CD4-positive, alpha-beta T cell treated with Interleukin-17A for 4 hours (primary cell): ENCODE results near the gene GMPR2.

ENCODE experiments used
- DNase-seq: peaks from one replicate; pipeline ENCODE4 v3.0.0-alpha.2; 2020; ENCODE audit warnings: mixed read lengths

The GMPR2 gene

GRCh38 chr14:24270537-24271133, 37.9 kb downstream of the GMPR2 start:
- no peak for DNase-seq

GRCh38 chr14:24271134-24271833, 38.6 kb downstream of the GMPR2 start, which contains the start of gene RABGGTA:
RABGGTA (minus strand) TSS chr14:24271597; CDS start chr14:24271115, 482 bp downstream.
- DNase-seq, result peak; percentile 94

DNA sequence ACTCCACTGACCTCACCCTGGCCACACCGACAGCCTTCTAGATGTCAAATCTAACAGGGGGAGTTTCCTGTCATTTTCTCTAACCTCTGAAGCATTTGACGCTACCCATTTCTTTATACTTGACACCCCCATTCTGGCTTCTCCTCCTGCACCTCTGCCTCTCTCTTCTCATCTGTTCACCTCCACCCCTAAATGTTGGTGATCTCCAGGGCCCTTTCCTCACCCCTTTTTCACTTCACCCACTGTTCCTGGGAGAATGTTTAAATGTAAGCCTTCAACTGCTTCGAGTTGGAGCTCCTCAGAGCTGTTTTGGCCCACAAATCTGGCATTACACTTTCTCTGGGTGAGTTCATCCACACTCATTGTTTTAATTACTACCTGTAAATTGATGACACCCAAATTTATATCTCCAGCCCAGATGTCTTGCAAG, 39.1 kb downstream of the GMPR2 start:
- DNase-seq, result no peak

- DNase-seq, result no peak
Measured at GRCh38 chr14:24272467-24272866, 39.7 kb downstream of the GMPR2 start.

- DNase-seq, result no peak
Measured at GRCh38 chr14:24273422-24273998, 40.8 kb downstream of the GMPR2 start.

GRCh38 chr14:24274101-24274543, 41.4 kb downstream of the GMPR2 start:
- peak; percentile 49 for DNase-seq

- no peak for DNase-seq
Measured at GRCh38 chr14:24277071-24277470, 44.3 kb downstream of the GMPR2 start.

GRCh38 chr14:24277606-24278321, 45.0 kb downstream of the GMPR2 start:
- no peak for DNase-seq

- DNase-seq, result no peak
Measured at GRCh38 chr14:24278424-24278823, 45.7 kb downstream of the GMPR2 start.

GRCh38 chr14:24279301-24280186, 46.8 kb downstream of the GMPR2 start:
- DNase-seq, result peak; percentile 53

DNA sequence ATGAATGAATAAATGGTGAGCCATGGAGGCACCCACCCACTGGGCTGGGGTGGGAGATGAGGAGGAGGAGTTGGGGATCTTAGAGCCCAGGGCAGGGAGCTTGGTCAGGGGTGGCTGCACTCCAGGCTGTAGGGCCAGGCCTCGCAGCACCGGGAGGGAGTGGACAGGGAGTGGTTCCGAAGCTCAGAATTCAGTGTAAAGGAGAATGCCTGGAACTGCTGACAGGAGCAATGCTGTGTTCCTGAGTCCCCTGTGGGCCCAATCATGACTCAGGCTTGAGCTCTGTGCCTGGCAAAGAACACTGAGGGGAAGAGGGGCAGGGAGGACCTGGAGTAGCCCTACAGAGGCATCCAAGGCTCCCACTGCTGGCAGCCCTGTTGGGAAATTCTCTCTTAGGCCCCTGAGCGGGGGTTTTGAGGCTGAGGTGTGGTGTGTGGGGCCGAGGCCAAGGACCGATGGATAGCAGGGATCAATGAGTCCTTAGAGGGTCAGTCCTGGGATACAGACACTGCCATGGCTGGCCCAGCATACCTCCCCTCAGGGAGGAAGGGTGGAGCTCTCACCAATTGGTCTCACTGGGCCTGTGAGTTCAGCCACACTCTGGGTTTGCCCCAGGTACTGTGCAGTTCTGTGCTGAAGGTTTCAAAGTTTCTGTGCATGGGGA, 48.2 kb downstream of the GMPR2 start:
- no peak for DNase-seq

- no peak for DNase-seq
Measured at GRCh38 chr14:24281636-24282035, 48.9 kb downstream of the GMPR2 start.

GRCh38 chr14:24282736-24283135, 50.0 kb downstream of the GMPR2 start:
- no peak for DNase-seq

DNA sequence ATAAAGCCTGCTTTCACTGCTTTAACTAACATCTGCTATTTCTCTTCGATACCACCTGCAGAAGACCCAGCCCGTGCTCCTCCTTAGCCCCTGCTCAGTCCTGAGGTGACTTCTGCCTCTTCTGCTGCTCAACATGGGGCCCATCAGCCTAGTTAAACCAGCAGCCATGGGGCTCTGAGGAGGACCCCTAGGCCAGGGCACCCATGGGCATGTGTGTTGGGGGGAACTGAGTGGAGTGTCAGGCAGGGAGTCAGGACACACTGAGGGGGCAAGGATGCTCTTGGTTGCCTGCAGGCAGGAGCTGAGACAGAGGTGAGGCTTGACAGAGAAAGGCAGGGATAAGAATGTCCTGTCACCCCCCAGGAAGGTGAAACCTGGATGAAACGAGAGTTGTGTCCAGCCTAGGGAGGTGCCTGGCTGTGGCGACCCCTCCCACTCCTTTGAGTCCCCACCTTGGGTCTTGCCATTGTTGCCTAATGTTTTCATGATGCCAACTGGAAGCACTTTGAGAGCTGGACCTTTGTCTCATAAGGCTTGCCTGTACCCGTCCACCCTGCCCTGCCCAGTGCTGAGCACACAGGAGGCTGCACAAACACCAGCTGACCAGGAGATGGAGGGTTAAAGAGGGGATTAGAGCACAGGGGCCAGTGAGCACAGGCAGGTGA, 51.2 kb downstream of the GMPR2 start:
- no peak for DNase-seq

DNA sequence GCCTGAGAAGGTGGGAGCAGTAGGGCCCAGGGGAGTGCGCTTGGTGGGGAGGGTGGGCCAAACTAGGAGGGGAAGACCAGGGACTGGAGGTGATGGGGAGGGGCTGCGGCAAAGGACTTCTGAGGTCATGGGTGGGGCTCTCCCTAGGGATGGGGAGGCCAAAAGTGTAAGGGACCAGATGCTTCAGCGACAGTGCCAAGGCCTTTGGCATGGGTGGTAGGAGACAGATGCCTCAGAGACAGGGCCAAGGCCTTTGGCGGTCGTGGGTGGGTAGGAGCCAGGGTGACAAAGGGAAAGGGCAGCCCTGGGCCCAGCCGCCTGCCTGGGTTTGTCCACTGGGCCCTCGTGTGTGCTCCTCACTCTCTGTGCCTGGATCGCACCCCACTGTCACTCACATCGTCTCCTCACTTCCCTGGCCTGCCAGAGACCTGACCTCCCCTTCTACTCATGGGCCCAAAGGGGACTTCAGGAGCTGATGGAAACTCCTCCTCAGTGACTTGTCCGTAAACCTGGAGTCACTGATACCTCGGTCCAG, 51.8 kb downstream of the GMPR2 start:
- DNase-seq, result no peak

DNA sequence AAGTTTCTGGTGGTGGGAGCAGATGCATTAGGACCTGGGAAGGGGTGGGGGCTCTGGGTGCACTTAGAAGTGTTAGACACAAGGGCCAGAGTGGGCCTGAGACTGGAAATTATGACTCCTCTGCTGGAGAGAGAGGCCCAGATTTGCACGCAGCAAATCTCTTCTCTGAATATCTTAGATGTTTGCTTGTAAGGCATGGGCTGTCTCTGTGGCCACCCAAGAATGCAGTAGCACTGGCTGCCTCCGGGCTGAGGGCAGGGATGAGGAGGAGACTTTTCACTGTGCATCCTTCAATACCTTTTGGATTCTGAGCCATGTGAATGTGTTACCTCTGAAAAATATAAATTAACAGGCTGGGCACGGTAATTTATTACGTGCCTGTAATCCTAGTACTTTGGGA, 52.6 kb downstream of the GMPR2 start:
- no peak for DNase-seq

- no peak for DNase-seq
Measured at GRCh38 chr14:24286996-24287395, 54.3 kb downstream of the GMPR2 start.
